WTC11 (cell line): ENCODE results near the gene TGM4.

Experiments
- ETV6 ChIP-seq: sonication (generic); formaldehyde crosslinking; IDR thresholded peaks from 2 replicates; pipeline ENCODE4 v1.8.1; 2022; ENCODE audit warnings: mild to moderate bottlenecking, missing genetic modification reagents
- JUN ChIP-seq: sonication (generic); formaldehyde crosslinking; IDR thresholded peaks from 2 replicates; pipeline ENCODE4 v1.8.0; 2023; ENCODE audit warnings: mild to moderate bottlenecking, missing genetic modification reagents
- RORB ChIP-seq: fragments of 250-450 bp; sonication (Bioruptor Pico); IDR thresholded peaks from 2 replicates; pipeline ENCODE4 v1.9.0; 2021; ENCODE audit warnings: mild to moderate bottlenecking
- ZNF423 ChIP-seq: fragments of 250-450 bp; sonication (Bioruptor Pico); IDR thresholded peaks from 2 replicates; pipeline ENCODE4 v2.1.2; 2022; ENCODE audit warnings: mild to moderate bottlenecking, moderate library complexity
- TF ChIP-seq, protein P1 (sequence below): fragments of 200-600 bp; IDR thresholded peaks from 2 replicates; pipeline ENCODE4 v1.8.0; 2022; ENCODE audit warnings: antibody characterized with exemption
- TF ChIP-seq, protein P2 (sequence below): fragments of 250-450 bp; sonication (Bioruptor Pico); IDR thresholded peaks from 2 replicates; pipeline ENCODE4 v1.9.0; 2021; ENCODE audit warnings: moderate library complexity, mild to moderate bottlenecking, inconsistent platforms, borderline replicate concordance
- TF ChIP-seq, protein P3 (sequence below): sonication (generic); formaldehyde crosslinking; IDR thresholded peaks from 2 replicates; pipeline ENCODE4 v1.8.0; 2023; ENCODE audit warnings: missing genetic modification reagents

DNA sequence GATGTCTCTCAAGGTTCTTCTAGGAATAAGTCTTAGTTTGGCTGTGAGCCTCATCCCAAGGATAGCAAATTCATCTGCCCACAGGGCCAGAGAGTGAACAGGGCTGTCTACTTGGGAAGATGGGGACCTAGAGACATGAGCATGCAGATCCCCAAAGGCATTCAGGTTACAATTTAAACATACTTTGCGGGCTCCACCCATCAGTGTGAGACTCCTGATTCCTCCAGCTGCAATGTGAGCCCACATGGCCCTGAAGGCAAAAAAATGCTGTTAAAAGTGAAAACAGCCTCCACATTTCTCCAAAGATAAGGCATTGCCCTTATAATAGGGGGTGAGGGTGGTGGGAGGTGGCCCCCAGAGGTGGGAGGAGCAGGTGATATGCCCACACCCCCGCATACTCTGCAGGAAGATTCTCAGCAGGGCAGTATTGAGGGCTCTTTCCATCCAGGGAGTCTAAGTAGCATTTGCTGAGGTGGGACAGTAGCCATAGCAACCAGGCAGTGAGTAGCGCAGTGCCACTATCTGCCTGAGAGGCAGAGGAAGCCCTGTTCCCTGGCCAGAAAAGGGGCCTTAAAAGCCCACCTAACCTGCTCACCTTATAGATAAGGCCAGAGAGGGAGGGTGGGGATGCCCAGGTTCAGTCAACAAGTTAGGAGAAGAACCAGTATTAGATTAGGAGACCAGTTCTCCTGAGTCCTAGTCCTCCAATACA, 31.2 kb downstream of the TGM4 start:
- no peak for TF ChIP-seq RORB (CRISPR knock-in tag)
- TF ChIP-seq ETV6 (CRISPR knock-in tag) = no peak
- no peak for TF ChIP-seq ZNF423 (CRISPR knock-in tag)
- TF ChIP-seq, protein P1, sequence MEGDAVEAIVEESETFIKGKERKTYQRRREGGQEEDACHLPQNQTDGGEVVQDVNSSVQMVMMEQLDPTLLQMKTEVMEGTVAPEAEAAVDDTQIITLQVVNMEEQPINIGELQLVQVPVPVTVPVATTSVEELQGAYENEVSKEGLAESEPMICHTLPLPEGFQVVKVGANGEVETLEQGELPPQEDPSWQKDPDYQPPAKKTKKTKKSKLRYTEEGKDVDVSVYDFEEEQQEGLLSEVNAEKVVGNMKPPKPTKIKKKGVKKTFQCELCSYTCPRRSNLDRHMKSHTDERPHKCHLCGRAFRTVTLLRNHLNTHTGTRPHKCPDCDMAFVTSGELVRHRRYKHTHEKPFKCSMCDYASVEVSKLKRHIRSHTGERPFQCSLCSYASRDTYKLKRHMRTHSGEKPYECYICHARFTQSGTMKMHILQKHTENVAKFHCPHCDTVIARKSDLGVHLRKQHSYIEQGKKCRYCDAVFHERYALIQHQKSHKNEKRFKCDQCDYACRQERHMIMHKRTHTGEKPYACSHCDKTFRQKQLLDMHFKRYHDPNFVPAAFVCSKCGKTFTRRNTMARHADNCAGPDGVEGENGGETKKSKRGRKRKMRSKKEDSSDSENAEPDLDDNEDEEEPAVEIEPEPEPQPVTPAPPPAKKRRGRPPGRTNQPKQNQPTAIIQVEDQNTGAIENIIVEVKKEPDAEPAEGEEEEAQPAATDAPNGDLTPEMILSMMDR = no peak
- TF ChIP-seq, protein P2, sequence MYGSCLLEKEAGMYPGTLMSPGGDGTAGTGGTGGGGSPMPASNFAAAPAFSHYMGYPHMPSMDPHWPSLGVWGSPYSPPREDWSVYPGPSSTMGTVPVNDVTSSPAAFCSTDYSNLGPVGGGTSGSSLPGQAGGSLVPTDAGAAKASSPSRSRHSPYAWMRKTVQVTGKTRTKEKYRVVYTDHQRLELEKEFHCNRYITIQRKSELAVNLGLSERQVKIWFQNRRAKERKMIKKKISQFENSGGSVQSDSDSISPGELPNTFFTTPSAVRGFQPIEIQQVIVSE (CRISPR knock-in tag) = no peak
- TF ChIP-seq, protein P3, sequence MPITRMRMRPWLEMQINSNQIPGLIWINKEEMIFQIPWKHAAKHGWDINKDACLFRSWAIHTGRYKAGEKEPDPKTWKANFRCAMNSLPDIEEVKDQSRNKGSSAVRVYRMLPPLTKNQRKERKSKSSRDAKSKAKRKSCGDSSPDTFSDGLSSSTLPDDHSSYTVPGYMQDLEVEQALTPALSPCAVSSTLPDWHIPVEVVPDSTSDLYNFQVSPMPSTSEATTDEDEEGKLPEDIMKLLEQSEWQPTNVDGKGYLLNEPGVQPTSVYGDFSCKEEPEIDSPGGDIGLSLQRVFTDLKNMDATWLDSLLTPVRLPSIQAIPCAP = no peak
- TF ChIP-seq JUN = no peak
